WTC11 (cell line): ENCODE measurements around the gene NAV3. TPM values are rescaled to one million over a fixed set of nuclear protein-coding genes. Genes with fewer than 3 reads are reported as not detected.

Source experiments
- ATAC-seq: fragments of 200-7000 bp; cut with Tn5 transposase; 2 replicates; pipeline ENCODE4 v1.10.0; 2021; ENCODE audit warnings: mild to moderate bottlenecking, moderate library complexity
- CTCF ChIA-PET: fragments of 300-600 bp; sonication (Branson Sonifier 250); formaldehyde crosslinking; loops from one replicate; lab custom pipeline; 2021; ENCODE audit warnings: antibody characterized with exemption; lab: Charles Lee
- POLR2A ChIA-PET: fragments of 350-600 bp; sonication (Branson Sonifier 250); formaldehyde crosslinking; loops from one replicate; lab custom pipeline; 2021; ENCODE audit warnings: antibody characterized with exemption; lab: Charles Lee
- DNase-seq: peaks from one replicate; pipeline ENCODE4 v3.0.0; 2021; ENCODE audit warnings: low spot score
- H3K27ac Mint-ChIP-seq: 2 replicates; pipeline ENCODE4 v1.8.0; 2021; ENCODE audit warnings: mixed read lengths
- H3K27me3 Mint-ChIP-seq: 2 replicates; pipeline ENCODE4 v1.8.0; 2021; ENCODE audit warnings: low read depth, mild to moderate bottlenecking, moderate library complexity, mixed read lengths
- H3K36me3 Mint-ChIP-seq: 2 replicates; pipeline ENCODE4 v1.8.0; 2021; ENCODE audit warnings: mixed read lengths
- H3K4me1 Mint-ChIP-seq: 2 replicates; pipeline ENCODE4 v1.8.0; 2022; ENCODE audit warnings: mixed read lengths
- H3K4me3 Mint-ChIP-seq: 2 replicates; pipeline ENCODE4 v1.8.0; 2021; ENCODE audit warnings: mild to moderate bottlenecking, moderate library complexity, mixed read lengths
- H3K9me3 Mint-ChIP-seq: 2 replicates; pipeline ENCODE4 v1.8.0; 2021; ENCODE audit warnings: mixed read lengths
- AFF4 ChIP-seq: sonication (generic); formaldehyde crosslinking; IDR thresholded peaks from 2 replicates; pipeline ENCODE4 v1.8.1; 2023; ENCODE audit warnings: mild to moderate bottlenecking, missing genetic modification reagents, borderline replicate concordance
- AR ChIP-seq: fragments of 250-450 bp; sonication (Bioruptor Pico); IDR thresholded peaks from 2 replicates; pipeline ENCODE4 v1.9.0; 2021; ENCODE audit warnings: mild to moderate bottlenecking
- ATF1 ChIP-seq: sonication (generic); formaldehyde crosslinking; IDR thresholded peaks from 2 replicates; pipeline ENCODE4 v1.8.1; 2023; ENCODE audit warnings: mild to moderate bottlenecking, moderate library complexity, missing genetic modification reagents
- E2F5 ChIP-seq: sonication (generic); formaldehyde crosslinking; IDR thresholded peaks from 2 replicates; pipeline ENCODE4 v1.8.1; 2022; ENCODE audit warnings: mild to moderate bottlenecking, moderate library complexity, missing genetic modification reagents
- EMX1 ChIP-seq: fragments of 250-450 bp; sonication (Bioruptor Pico); IDR thresholded peaks from 2 replicates; pipeline ENCODE4 v1.8.0; 2021; ENCODE audit warnings: mild to moderate bottlenecking
- ESRRA ChIP-seq: sonication (generic); formaldehyde crosslinking; IDR thresholded peaks from 2 replicates; pipeline ENCODE4 v1.8.1; 2022; ENCODE audit warnings: mild to moderate bottlenecking, missing genetic modification reagents, borderline replicate concordance
- JUN ChIP-seq: sonication (generic); formaldehyde crosslinking; IDR thresholded peaks from 2 replicates; pipeline ENCODE4 v1.8.0; 2023; ENCODE audit warnings: mild to moderate bottlenecking, missing genetic modification reagents
- KAT7 ChIP-seq: sonication (generic); formaldehyde crosslinking; IDR thresholded peaks from 2 replicates; pipeline ENCODE4 v1.8.1; 2023; ENCODE audit warnings: missing genetic modification reagents, mild to moderate bottlenecking, borderline replicate concordance
- NR1H2 ChIP-seq: sonication (generic); formaldehyde crosslinking; IDR thresholded peaks from 2 replicates; pipeline ENCODE4 v1.9.0; 2021; ENCODE audit warnings: mild to moderate bottlenecking, moderate library complexity, missing genetic modification reagents
- NR3C1 ChIP-seq: sonication (generic); formaldehyde crosslinking; conservative IDR thresholded peaks from 2 replicates; pipeline ENCODE4 v1.8.1; 2023; ENCODE audit warnings: low read depth, mild to moderate bottlenecking, missing genetic modification reagents
- RELA ChIP-seq: sonication (generic); formaldehyde crosslinking; IDR thresholded peaks from 2 replicates; pipeline ENCODE4 v1.8.1; 2022; ENCODE audit warnings: missing genetic modification reagents, mild to moderate bottlenecking, borderline replicate concordance
- SMAD4 ChIP-seq: sonication (generic); formaldehyde crosslinking; IDR thresholded peaks from 2 replicates; pipeline ENCODE4 v1.8.0; 2022; ENCODE audit warnings: mild to moderate bottlenecking, missing genetic modification reagents
- SOX15 ChIP-seq: fragments of 250-450 bp; sonication (Bioruptor Pico); IDR thresholded peaks from 2 replicates; pipeline ENCODE4 v1.9.0; 2021; ENCODE audit warnings: mild to moderate bottlenecking
- ZBTB21 ChIP-seq: sonication (generic); formaldehyde crosslinking; IDR thresholded peaks from 2 replicates; pipeline ENCODE4 v1.8.1; 2023; ENCODE audit warnings: mild to moderate bottlenecking, missing genetic modification reagents, borderline replicate concordance
- ZNF281 ChIP-seq: sonication (generic); formaldehyde crosslinking; IDR thresholded peaks from 2 replicates; pipeline ENCODE4 v1.8.0; 2023; ENCODE audit warnings: mild to moderate bottlenecking, missing genetic modification reagents
- total RNA-seq: library from RNA; stranded (reverse); gene quantifications from 3 replicates; pipeline ENCODE4 v1.2.3, GENCODE V29; 2021
- TF ChIP-seq, protein P1 (sequence below): sonication (generic); formaldehyde crosslinking; IDR thresholded peaks from 2 replicates; pipeline ENCODE4 v1.8.1; 2023; ENCODE audit warnings: mild to moderate bottlenecking, missing genetic modification reagents
- TF ChIP-seq, protein P2 (sequence below): sonication (generic); formaldehyde crosslinking; IDR thresholded peaks from 2 replicates; pipeline ENCODE4 v1.8.0; 2022; ENCODE audit warnings: mild to moderate bottlenecking, missing genetic modification reagents
- TF ChIP-seq, protein P3 (sequence below): sonication (generic); formaldehyde crosslinking; conservative IDR thresholded peaks from 2 replicates; pipeline ENCODE4 v1.8.1; 2022; ENCODE audit warnings: mild to moderate bottlenecking, missing genetic modification reagents
- TF ChIP-seq, protein P4 (sequence below): sonication (generic); formaldehyde crosslinking; IDR thresholded peaks from 2 replicates; pipeline ENCODE4 v1.8.1; 2023; ENCODE audit warnings: mild to moderate bottlenecking, missing genetic modification reagents, moderate library complexity
- TF ChIP-seq, protein P5 (sequence below): fragments of 250-450 bp; sonication (Bioruptor Pico); IDR thresholded peaks from 2 replicates; pipeline ENCODE4 v1.9.0; 2021; ENCODE audit warnings: mild to moderate bottlenecking

The NAV3 gene
- total RNA-seq, 1 experiment from 2014 or later = 3.3 TPM

- no peak for ATAC-seq
- Mint-ChIP-seq H3K9me3 (no peaks in the 10 kb centered on the region), H3K4me1 (no peaks in the 10 kb centered on the region), H3K27ac (no peak overlapping the region), H3K27me3 (no peaks in the 10 kb centered on the region), H3K36me3 (no peaks in the 10 kb centered on the region), H3K4me3 (no peak overlapping the region)
- TF ChIP-seq, protein P1, sequence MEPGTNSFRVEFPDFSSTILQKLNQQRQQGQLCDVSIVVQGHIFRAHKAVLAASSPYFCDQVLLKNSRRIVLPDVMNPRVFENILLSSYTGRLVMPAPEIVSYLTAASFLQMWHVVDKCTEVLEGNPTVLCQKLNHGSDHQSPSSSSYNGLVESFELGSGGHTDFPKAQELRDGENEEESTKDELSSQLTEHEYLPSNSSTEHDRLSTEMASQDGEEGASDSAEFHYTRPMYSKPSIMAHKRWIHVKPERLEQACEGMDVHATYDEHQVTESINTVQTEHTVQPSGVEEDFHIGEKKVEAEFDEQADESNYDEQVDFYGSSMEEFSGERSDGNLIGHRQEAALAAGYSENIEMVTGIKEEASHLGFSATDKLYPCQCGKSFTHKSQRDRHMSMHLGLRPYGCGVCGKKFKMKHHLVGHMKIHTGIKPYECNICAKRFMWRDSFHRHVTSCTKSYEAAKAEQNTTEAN = no peak
- TF ChIP-seq AR (no peak), JUN (no peak), SMAD4 (no peak), NR1H2 (CRISPR knock-in tag) (no peak), KAT7 (no peak), RELA (CRISPR knock-in tag) (no peak), SOX15 (no peak), E2F5 (CRISPR knock-in tag) (no peak), ATF1 (CRISPR knock-in tag) (no peak)
- TF ChIP-seq, protein P2, sequence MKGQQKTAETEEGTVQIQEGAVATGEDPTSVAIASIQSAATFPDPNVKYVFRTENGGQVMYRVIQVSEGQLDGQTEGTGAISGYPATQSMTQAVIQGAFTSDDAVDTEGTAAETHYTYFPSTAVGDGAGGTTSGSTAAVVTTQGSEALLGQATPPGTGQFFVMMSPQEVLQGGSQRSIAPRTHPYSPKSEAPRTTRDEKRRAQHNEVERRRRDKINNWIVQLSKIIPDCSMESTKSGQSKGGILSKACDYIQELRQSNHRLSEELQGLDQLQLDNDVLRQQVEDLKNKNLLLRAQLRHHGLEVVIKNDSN (CRISPR knock-in tag) = no peak
- TF ChIP-seq, protein P3, sequence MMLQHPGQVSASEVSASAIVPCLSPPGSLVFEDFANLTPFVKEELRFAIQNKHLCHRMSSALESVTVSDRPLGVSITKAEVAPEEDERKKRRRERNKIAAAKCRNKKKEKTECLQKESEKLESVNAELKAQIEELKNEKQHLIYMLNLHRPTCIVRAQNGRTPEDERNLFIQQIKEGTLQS (CRISPR knock-in tag) = no peak
- ChIA-PET CTCF (interaction anchor here (1.3 kb wide), 1 partner anchor 116 kb away, joined by 3 read pairs; no protein-coding TSS in a partner anchor), POLR2A (no interaction called here)
- peak; percentile 10 for DNase-seq
These were observed 206.2 kb downstream of the NAV3 start for GRCh38 chr12:78036874-78037273.

- no peak overlapping the region for H3K4me3 Mint-ChIP-seq
- no peak overlapping the region for H3K27ac Mint-ChIP-seq
- ATAC-seq (peak; percentile 69), DNase-seq (no peak)
- no peaks in the 10 kb centered on the region for H3K27me3 Mint-ChIP-seq
- CTCF ChIA-PET = interaction anchor here (1.3 kb wide), 1 partner anchor 115 kb away, joined by 3 read pairs; no protein-coding TSS in a partner anchor
- H3K9me3 Mint-ChIP-seq = no peaks in the 10 kb centered on the region
- H3K36me3 Mint-ChIP-seq = no peaks in the 10 kb centered on the region
- no peaks in the 10 kb centered on the region for H3K4me1 Mint-ChIP-seq
- POLR2A ChIA-PET = no interaction called here
- TF ChIP-seq, protein P4, sequence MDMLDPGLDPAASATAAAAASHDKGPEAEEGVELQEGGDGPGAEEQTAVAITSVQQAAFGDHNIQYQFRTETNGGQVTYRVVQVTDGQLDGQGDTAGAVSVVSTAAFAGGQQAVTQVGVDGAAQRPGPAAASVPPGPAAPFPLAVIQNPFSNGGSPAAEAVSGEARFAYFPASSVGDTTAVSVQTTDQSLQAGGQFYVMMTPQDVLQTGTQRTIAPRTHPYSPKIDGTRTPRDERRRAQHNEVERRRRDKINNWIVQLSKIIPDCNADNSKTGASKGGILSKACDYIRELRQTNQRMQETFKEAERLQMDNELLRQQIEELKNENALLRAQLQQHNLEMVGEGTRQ (CRISPR knock-in tag) = no peak
- no peak for TF ChIP-seq ZBTB21 (CRISPR knock-in tag)
- no peak for TF ChIP-seq ESRRA
- no peak for TF ChIP-seq NR3C1
- TF ChIP-seq EMX1 (CRISPR knock-in tag) = no peak
- TF ChIP-seq AFF4 = no peak
- TF ChIP-seq ZNF281 (CRISPR knock-in tag) = no peak
- TF ChIP-seq, protein P5, sequence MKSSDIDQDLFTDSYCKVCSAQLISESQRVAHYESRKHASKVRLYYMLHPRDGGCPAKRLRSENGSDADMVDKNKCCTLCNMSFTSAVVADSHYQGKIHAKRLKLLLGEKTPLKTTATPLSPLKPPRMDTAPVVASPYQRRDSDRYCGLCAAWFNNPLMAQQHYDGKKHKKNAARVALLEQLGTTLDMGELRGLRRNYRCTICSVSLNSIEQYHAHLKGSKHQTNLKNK (CRISPR knock-in tag) = no peak
These were observed 207.0 kb downstream of the NAV3 start for GRCh38 chr12:78037707-78038106.
